OCI-LY3 (cell line): ENCODE data around the gene DPP6.

Experiments
- H2AFZ ChIP-seq: fragments of 200-600, 300-600 bp; shearing (Covaris generic); 2 replicates; pipeline ENCODE4 v1.6.0; 2014; ENCODE audit warnings: antibody characterized with exemption, low read depth, low read length
- H3K27ac ChIP-seq: fragments of 200-600, 300-600 bp; sonication (generic); 2 replicates; pipeline ENCODE4 v1.5.1; 2014; ENCODE audit warnings: mild to moderate bottlenecking, low read length, moderate library complexity, mixed read lengths
- H3K27me3 ChIP-seq: fragments of 200-600, 300-600 bp; sonication (generic); 2 replicates; pipeline ENCODE4 v1.6.1; 2014; ENCODE audit warnings: low read depth, low read length, mixed read lengths
- H3K36me3 ChIP-seq: fragments of 200-600, 300-600 bp; sonication (generic); replicated peaks from 2 replicates; pipeline ENCODE3; 2014; ENCODE audit warnings: low read depth, low read length, mixed read lengths
- H3K4me1 ChIP-seq: fragments of 300-600, 200-600 bp; sonication (generic); 2 replicates; pipeline ENCODE4 v1.6.1; 2014; ENCODE audit warnings: low read length, mixed read lengths
- H3K4me2 ChIP-seq: fragments of 200-600, 300-600 bp; sonication (generic); 2 replicates; pipeline ENCODE4 v1.6.1; 2014; ENCODE audit warnings: low read length, mixed read lengths
- H3K4me3 ChIP-seq: fragments of 300-600, 200-600 bp; sonication (generic); 2 replicates; pipeline ENCODE4 v1.5.1; 2014; ENCODE audit warnings: antibody characterized with exemption, mild to moderate bottlenecking, low read length, moderate library complexity
- H3K79me2 ChIP-seq: fragments of 300-600, 200-600 bp; shearing (Covaris generic); 2 replicates; pipeline ENCODE4 v1.6.1; 2014; ENCODE audit warnings: mild to moderate bottlenecking, low read length, mixed read lengths
- H3K9ac ChIP-seq: fragments of 300-600, 200-600 bp; shearing (Covaris generic); 2 replicates; pipeline ENCODE4 v1.6.0; 2014; ENCODE audit warnings: mild to moderate bottlenecking, low read length, moderate library complexity
- H3K9me3 ChIP-seq: fragments of 200-600, 300-600 bp; shearing (Covaris generic); 2 replicates; pipeline ENCODE4 v1.6.1; 2014; ENCODE audit warnings: low read length, mixed read lengths; ENCODE audit not compliant: insufficient read depth
- H4K20me1 ChIP-seq: fragments of 200-600, 300-600 bp; sonication (generic); 2 replicates; pipeline ENCODE4 v1.6.1; 2016; ENCODE audit warnings: low read length, mixed read lengths; ENCODE audit not compliant: insufficient read depth
- CTCF ChIP-seq: fragments of 200-600, 300-600 bp; sonication (generic); IDR thresholded peaks from 2 replicates; pipeline ENCODE4 v1.5.1; 2014; ENCODE audit warnings: antibody characterized with exemption, low read length, low read depth
- EZH2phosphoT487 ChIP-seq: fragments of 200-600 bp; shearing (Covaris generic); IDR thresholded peaks from 2 replicates; pipeline ENCODE4 v1.6.1; 2018; ENCODE audit warnings: antibody characterized with exemption, mixed run types, low read depth

The DPP6 gene

GRCh38 chr7:154937837-154938236, 885.6 kb downstream of the DPP6 start:
- no peaks in the 10 kb centered on the region for H3K27me3 ChIP-seq
- no peak overlapping the region for H3K4me2 ChIP-seq
- H3K9ac ChIP-seq: no peak overlapping the region
- H3K36me3 ChIP-seq: peaks cover 71% of the 10 kb centered on the region
- no peaks in the 10 kb centered on the region for H3K4me1 ChIP-seq
- no peaks in the 10 kb centered on the region for H3K79me2 ChIP-seq
- H3K4me3 ChIP-seq: no peak overlapping the region
- H3K27ac ChIP-seq: no peak overlapping the region
- no peaks in the 10 kb centered on the region for H4K20me1 ChIP-seq
- H3K9me3 ChIP-seq: peaks cover 17% of the 10 kb centered on the region
- no peak overlapping the region for H2AFZ ChIP-seq
- no peak for TF ChIP-seq CTCF
- no peak for TF ChIP-seq EZH2phosphoT487

- Histone ChIP-seq H3K27ac (no peak overlapping the region), H2AFZ (no peak overlapping the region), H3K4me3 (no peak overlapping the region), H3K9ac (no peak overlapping the region), H4K20me1 (no peaks in the 10 kb centered on the region), H3K27me3 (no peaks in the 10 kb centered on the region), H3K79me2 (no peaks in the 10 kb centered on the region), H3K36me3 (peaks cover 85% of the 10 kb centered on the region), H3K9me3 (no peaks in the 10 kb centered on the region), H3K4me2 (no peak overlapping the region), H3K4me1 (no peaks in the 10 kb centered on the region)
- TF ChIP-seq EZH2phosphoT487: no peak
Observed at GRCh38 chr7:154942691-154943090, 890.5 kb downstream of the DPP6 start.
